Ascending aorta (tissue), 2 donors: ENCODE results near the gene CACNB1. TPM values are rescaled to one million over a fixed set of nuclear protein-coding genes. Genes with fewer than 3 reads are reported as not detected.
A peak's percentile ranks its signal among the peaks of the same experiment; 100 is the strongest.

Experiments
- DNase-seq, 2 donors: peaks; one replicate each; pipeline ENCODE4 v3.0.0-alpha.2; 2019; ENCODE audit warnings: low spot score in 2 of 2
- H3K27ac ChIP-seq, 2 donors: fragments of 200-600 bp; sonication (generic); one replicate each; pipeline ENCODE4 v1.5.1; 2016 to 2017; ENCODE audit warnings: mild to moderate bottlenecking in 1 of 2
- H3K27me3 ChIP-seq: fragments of 200-600 bp; sonication (generic); one replicate; pipeline ENCODE4 v1.5.1; 2017
- H3K36me3 ChIP-seq, 2 donors: fragments of 200-600 bp; sonication (generic); one replicate each; pipeline ENCODE4 v1.5.1; 2016
- H3K4me1 ChIP-seq, 2 donors: fragments of 200-600 bp; sonication (generic); one replicate each; pipeline ENCODE4 v1.5.1; 2016 to 2017; ENCODE audit warnings: mild to moderate bottlenecking in 1 of 2
- H3K4me3 ChIP-seq, 2 donors: fragments of 200-600 bp; sonication (generic); one replicate each; pipeline ENCODE4 v1.5.1; 2016 to 2017; ENCODE audit warnings: mild to moderate bottlenecking in 1 of 2
- H3K9me3 ChIP-seq, 2 donors: fragments of 200-600 bp; sonication (generic); one replicate each; pipeline ENCODE4 v1.5.1; 2016
- intact Hi-C: fragments of 100-400 bp; cut with DNase I; formaldehyde crosslinking; loops from one replicate; pipeline ENCODE4 v1.15.1; 2023
- total RNA-seq: library from RNA; depleted of rRNA; stranded (reverse); fragments of >200 nt; gene quantifications from one replicate; pipeline ENCODE4 v1.1.0, GENCODE V29; 2016
- TF ChIP-seq, protein P1 (sequence below), 3 experiments: fragments of 200-600 bp in 2 of 3; fragments of 450-650 bp in 1 of 3; sonication (generic) in 2 of 3; IDR thresholded peaks; one replicate each; pipeline ENCODE4 v1.5.1; 2016 to 2019; ENCODE audit warnings: antibody characterized with exemption in 3 of 3, mild to moderate bottlenecking in 1 of 3, moderate library complexity in 1 of 3

CACNB1 gene
- total RNA-seq, 1 donor from 2014 or later = 9.6 TPM

DNA sequence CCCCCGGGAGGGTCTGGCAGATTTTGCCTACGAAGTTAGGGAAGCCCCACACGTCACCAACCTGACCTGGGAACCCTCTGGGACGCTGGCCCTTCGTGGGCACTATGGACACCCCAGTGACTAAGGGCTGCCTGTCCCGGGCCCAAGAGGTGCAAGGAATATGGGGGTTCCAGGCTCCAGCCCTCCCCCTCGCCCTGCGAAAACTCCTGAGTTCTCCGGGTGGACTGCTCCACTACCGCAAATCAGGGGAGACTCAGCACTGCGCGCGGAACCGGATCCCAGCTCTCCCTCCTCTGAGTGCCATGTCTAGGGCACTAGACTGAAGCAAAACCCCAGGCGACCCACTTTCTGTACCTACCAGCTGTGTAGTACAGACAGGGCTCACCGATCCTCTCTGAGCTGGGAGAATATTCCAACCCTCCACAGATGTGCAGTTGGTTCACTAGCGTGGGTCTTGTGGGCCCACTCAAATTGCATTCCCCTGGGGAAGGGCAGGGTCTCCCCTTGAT is 31.6 kb downstream of the CACNB1 start, which contains the start of gene ARL5C:
ARL5C (minus strand) TSS at position 321 of the 509 bp plus-strand sequence. CDS start 401 bp downstream, outside the sequence.
- DNase-seq = no peak
- Histone ChIP-seq H3K36me3 (no peaks in the 10 kb centered on the region), H3K27me3 (no peaks in the 10 kb centered on the region), H3K4me3 (peak within 1 kb of the TSS; percentile 56 to 66), H3K4me1 (peaks cover 7 to 10% of the 10 kb centered on the region in 2 donors), H3K9me3 (no peaks in the 10 kb centered on the region), H3K27ac (peak within 1 kb of the TSS; percentile 11 to 31)
- TF ChIP-seq, protein P1, sequence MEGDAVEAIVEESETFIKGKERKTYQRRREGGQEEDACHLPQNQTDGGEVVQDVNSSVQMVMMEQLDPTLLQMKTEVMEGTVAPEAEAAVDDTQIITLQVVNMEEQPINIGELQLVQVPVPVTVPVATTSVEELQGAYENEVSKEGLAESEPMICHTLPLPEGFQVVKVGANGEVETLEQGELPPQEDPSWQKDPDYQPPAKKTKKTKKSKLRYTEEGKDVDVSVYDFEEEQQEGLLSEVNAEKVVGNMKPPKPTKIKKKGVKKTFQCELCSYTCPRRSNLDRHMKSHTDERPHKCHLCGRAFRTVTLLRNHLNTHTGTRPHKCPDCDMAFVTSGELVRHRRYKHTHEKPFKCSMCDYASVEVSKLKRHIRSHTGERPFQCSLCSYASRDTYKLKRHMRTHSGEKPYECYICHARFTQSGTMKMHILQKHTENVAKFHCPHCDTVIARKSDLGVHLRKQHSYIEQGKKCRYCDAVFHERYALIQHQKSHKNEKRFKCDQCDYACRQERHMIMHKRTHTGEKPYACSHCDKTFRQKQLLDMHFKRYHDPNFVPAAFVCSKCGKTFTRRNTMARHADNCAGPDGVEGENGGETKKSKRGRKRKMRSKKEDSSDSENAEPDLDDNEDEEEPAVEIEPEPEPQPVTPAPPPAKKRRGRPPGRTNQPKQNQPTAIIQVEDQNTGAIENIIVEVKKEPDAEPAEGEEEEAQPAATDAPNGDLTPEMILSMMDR (IDR thresholded peaks at IDR 0.05) = no peak
- intact Hi-C loops = loop anchor here (2.0 to 5.0 kb wide), 2 partner anchors 29 to 66 kb away; no protein-coding TSS in a partner anchor

DNA sequence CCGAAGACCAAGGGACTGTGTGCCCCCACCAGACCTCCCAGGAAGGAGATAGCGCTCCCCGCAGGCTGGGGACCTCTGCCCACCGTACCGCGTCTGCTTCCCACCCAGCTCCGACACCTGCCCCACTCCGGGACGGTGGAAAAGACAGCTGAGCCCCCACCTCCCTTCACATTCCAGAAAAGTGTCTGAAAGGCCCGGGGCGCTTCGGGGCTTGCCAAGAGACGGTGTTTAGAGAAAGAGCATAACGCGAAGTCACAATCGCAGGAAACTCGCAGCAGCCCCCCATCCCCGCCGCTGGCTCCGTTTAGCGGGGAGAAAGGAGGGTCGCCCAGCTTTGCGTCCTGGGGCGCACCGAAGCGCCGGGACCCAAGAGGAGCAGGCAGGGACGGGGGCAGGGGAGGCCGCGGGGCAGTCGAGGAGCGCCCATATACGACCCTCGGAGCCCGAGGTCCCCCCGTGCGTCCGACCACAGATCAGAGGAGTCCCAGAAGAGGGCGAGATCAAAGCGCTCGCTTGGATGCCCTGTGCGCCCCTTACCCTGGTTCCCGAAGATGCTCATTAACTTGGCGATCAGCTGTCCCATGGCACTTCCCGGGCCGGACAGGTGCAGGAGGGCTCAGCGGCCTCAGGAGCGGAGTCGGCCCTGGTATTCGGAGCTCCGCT is 32.2 kb downstream of the CACNB1 start:
- H3K27me3 ChIP-seq = no peaks in the 10 kb centered on the region
- peaks cover 7 to 10% of the 10 kb centered on the region in 2 donors for H3K4me1 ChIP-seq
- peak overlapping the region; percentile 56 to 66 for H3K4me3 ChIP-seq
- peak overlapping the region; percentile 11 to 31 for H3K27ac ChIP-seq
- DNase-seq = no peak
- no peaks in the 10 kb centered on the region for H3K9me3 ChIP-seq
- H3K36me3 ChIP-seq = no peaks in the 10 kb centered on the region
- intact Hi-C loops = loop anchor here (2.0 to 5.0 kb wide), 2 partner anchors 29 to 67 kb away; no protein-coding TSS in a partner anchor
- TF ChIP-seq, protein P1 (IDR thresholded peaks at IDR 0.05) = no peak

DNA sequence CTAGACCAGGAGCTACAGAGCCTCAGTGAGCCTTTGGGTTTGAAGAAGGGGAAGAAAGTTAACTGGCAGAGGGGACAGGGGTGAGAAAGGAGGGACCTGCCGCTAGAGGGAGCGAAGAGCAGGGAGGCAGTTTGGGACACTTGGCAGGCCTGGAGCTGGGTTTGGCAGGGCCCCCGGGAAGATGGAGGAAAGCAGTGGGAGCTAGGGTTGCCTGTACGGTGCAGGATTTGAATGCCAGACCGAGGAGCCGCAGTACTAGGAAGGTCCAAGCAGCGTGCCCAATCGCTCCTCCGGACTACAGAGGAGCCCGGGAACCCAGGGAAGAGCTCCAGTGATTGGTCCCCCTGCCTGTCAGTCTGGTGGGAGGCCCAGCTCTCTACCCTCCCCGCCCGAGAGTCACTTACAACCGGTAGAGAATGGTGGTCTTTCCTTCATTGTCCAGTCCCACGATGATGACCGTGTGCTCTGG is 32.8 kb downstream of the CACNB1 start:
- DNase-seq = peak; percentile 69 to 95
- intact Hi-C loops = loop anchor here (2.0 to 5.0 kb wide), 2 partner anchors 30 to 68 kb away; no protein-coding TSS in a partner anchor
- Histone ChIP-seq H3K27ac (peak overlapping the region; percentile 11 to 31), H3K36me3 (no peaks in the 10 kb centered on the region), H3K4me3 (peak overlapping the region; percentile 56 to 66), H3K9me3 (no peaks in the 10 kb centered on the region), H3K27me3 (no peaks in the 10 kb centered on the region), H3K4me1 (peaks cover 7 to 10% of the 10 kb centered on the region in 2 donors)
- TF ChIP-seq, protein P1 (IDR thresholded peaks at IDR 0.05) = peak; percentile 78 to 88 (median 83)

DNA sequence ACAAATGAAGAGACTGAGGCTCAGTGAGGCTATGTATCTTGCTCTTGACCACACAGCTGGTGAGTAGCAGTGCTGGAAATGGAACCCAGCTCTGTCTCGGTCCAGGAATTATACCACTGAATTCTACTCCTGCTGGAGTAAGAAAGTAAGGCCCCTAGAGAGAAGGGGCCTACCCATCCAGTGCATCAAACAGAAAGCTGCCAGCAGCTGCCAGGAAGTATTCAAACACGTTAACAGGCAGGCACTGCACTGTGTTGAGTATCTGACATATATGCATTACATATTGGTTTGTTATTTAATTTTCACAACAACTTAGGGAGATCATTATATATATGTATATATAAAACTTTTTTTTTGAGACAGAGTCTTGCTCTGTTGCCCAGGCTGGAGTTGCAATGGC is 35.5 kb downstream of the CACNB1 start:
- no peaks in the 10 kb centered on the region for H3K36me3 ChIP-seq
- intact Hi-C loops = no loop called here
- no peak overlapping the region for H3K27ac ChIP-seq
- TF ChIP-seq, protein P1 (IDR thresholded peaks at IDR 0.05) = no peak
- H3K27me3 ChIP-seq = no peaks in the 10 kb centered on the region
- no peaks in the 10 kb centered on the region for H3K9me3 ChIP-seq
- DNase-seq = no peak
- H3K4me1 ChIP-seq = peaks cover 7 to 10% of the 10 kb centered on the region in 2 donors
- no peak overlapping the region for H3K4me3 ChIP-seq

DNA sequence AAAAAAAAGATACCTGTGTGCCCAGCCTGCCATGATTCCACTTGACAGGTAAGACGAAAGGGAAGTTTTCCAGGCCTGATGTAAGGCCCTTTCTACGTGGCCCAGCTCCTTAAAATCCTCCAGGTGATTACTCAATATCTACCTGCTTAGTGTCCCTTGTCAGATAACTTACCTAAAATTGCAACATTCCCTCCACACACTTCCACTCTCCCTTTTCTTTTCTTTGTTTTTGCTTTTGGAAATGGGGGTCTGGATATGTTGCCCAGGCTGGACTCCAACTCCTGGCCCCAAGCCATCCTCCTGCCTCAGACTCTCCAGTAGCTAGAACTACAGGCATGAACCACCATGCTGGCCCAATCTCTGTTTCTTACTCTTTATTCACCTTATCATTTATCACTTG is 38.8 kb downstream of the CACNB1 start:
- no peaks in the 10 kb centered on the region for H3K27me3 ChIP-seq
- intact Hi-C loops = no loop called here

More for the DNA sequence above, 38.8 kb downstream of the CACNB1 start:
- no peak overlapping the region for H3K27ac ChIP-seq
- no peaks in the 10 kb centered on the region for H3K9me3 ChIP-seq
- H3K36me3 ChIP-seq = no peaks in the 10 kb centered on the region
- no peaks in the 10 kb centered on the region for H3K4me1 ChIP-seq
- H3K4me3 ChIP-seq = no peak overlapping the region
- TF ChIP-seq, protein P1 (IDR thresholded peaks at IDR 0.05) = no peak
- no peak for DNase-seq
